K562 (cell line): ENCODE results near the gene HCN4. TPM values are rescaled to one million over a fixed set of nuclear protein-coding genes. Genes with fewer than 3 reads are reported as not detected.

ENCODE experiments used
- ATAC-seq: fragments of 200-7000 bp; cut with Tn5 transposase; 3 replicates; pipeline ENCODE4 v1.9.1; 2020; ENCODE audit warnings: moderate library complexity
- BruUV-seq: library from RNA; stranded (reverse); fragments of 400-500 nt; replicated peaks from 2 replicates; lab custom pipeline; 2021; lab: Mats Ljungman, UMichigan
- CTCF ChIA-PET: fragments of 300-600 bp; formaldehyde crosslinking; extraction: SDS; loops from one replicate; lab custom pipeline; 2021; ENCODE audit warnings: low intra/inter-chr PET ratio; lab: Yijun Ruan, JAX
- POLR2A ChIA-PET: fragments of 300-600, 350-650 bp; sonication (Branson Sonifier 250); formaldehyde crosslinking; extraction: SDS; loops from one replicate; lab custom pipeline; 2021; ENCODE audit warnings: antibody characterized with exemption, inconsistent platforms; lab: Yijun Ruan, JAX
- DNase-seq, 4 experiments: peaks; one replicate each; pipeline versions ENCODE4 v3.0.0 to v3.0.0-alpha.2; 2011 to 2018; ENCODE audit warnings: low spot score in 3 of 4, mixed read lengths in 3 of 4; ENCODE audit errors: extremely low read depth in 1 of 4
- FAIRE-seq: peaks from 2 replicates; lab custom pipeline; 2011; peaks lifted over from hg19 to GRCh38; lab: Jason Lieb, UNC
- H2AFZ ChIP-seq: 2 replicates; pipeline ENCODE4 v1.6.0; 2011; ENCODE audit warnings: low read depth, low read length, control low read depth, inconsistent platforms
- H3K27ac ChIP-seq: fragments of 200-600 bp; 3 replicates; pipeline ENCODE4 v1.8.0; 2011; ENCODE audit warnings: low read depth, mild to moderate bottlenecking, control low read depth, inconsistent platforms, low read length, moderate library complexity, mixed read lengths; ENCODE audit errors: extremely low read depth
- H3K27me3 ChIP-seq, 2 experiments: fragments of 300-600 bp in 1 of 2; 2 replicates in 1 of 2; 3 replicates in 1 of 2; pipeline versions ENCODE4 v1.6.0 to v1.8.0; 2011; ENCODE audit warnings: inconsistent platforms in 2 of 2, low read length in 2 of 2, mild to moderate bottlenecking in 1 of 2, mixed read lengths in 1 of 2, moderate library complexity in 1 of 2; ENCODE audit not compliant: control insufficient read depth in 2 of 2, insufficient read depth in 2 of 2
- H3K36me3 ChIP-seq: fragments of 300-600 bp; 3 replicates; pipeline ENCODE4 v1.8.0; 2011; ENCODE audit warnings: mild to moderate bottlenecking, low read length, inconsistent platforms; ENCODE audit not compliant: control insufficient read depth, insufficient read depth
- H3K4me1 ChIP-seq, 2 experiments: fragments of 200-600 bp in 1 of 2; replicated peaks in 1 of 2; 2 replicates in 1 of 2; 3 replicates in 1 of 2; pipeline versions ENCODE4 v1.5.1 to v1.8.0; 2011; ENCODE audit warnings: inconsistent platforms in 2 of 2, low read length in 2 of 2, mild to moderate bottlenecking in 1 of 2, mixed read lengths in 1 of 2, moderate library complexity in 1 of 2; ENCODE audit not compliant: control insufficient read depth in 2 of 2, insufficient read depth in 2 of 2
- H3K4me2 ChIP-seq: 2 replicates; pipeline ENCODE4 v1.6.1; 2011; ENCODE audit warnings: low read length, control low read depth, inconsistent platforms, mixed read lengths; ENCODE audit not compliant: insufficient read depth
- H3K4me3 ChIP-seq: fragments of 200-600 bp; sonication (generic), shearing (Covaris generic); 2 replicates; pipeline ENCODE4 v1.5.1; 2016; ENCODE audit warnings: control low read depth, inconsistent platforms
- H3K79me2 ChIP-seq: fragments of 200-600 bp; 3 replicates; pipeline ENCODE4 v1.8.0; 2011; ENCODE audit warnings: low read length, inconsistent platforms; ENCODE audit not compliant: control insufficient read depth, insufficient read depth
- H3K9ac ChIP-seq, 2 experiments: 2 replicates each; pipeline versions ENCODE4 v1.6.0 to v1.6.1; 2011; ENCODE audit warnings: low read depth in 2 of 2, low read length in 2 of 2, control low read depth in 1 of 2, inconsistent platforms in 1 of 2, mild to moderate bottlenecking in 1 of 2, mixed read lengths in 1 of 2; ENCODE audit not compliant: insufficient read depth in 1 of 2
- H3K9me1 ChIP-seq: one replicate; pipeline ENCODE4 v1.6.0; 2011; ENCODE audit warnings: inconsistent platforms, mild to moderate bottlenecking, low read length, moderate library complexity; ENCODE audit not compliant: control insufficient read depth, insufficient read depth
- H3K9me3 ChIP-seq: replicated peaks from 2 replicates; pipeline ENCODE4 v1.5.1; 2011; ENCODE audit warnings: low read depth, low read length, inconsistent platforms; ENCODE audit not compliant: control insufficient read depth, insufficient read depth
- H4K20me1 ChIP-seq: replicated peaks from 2 replicates; pipeline ENCODE4 v1.6.1; 2011; ENCODE audit warnings: low read length, inconsistent platforms, mixed read lengths; ENCODE audit not compliant: control insufficient read depth, insufficient read depth
- BRD4 ChIP-seq: fragments of 200-600 bp; sonication (generic); IDR thresholded peaks from 2 replicates; pipeline ENCODE4 v1.6.1; 2017; ENCODE audit warnings: inconsistent platforms
- ELK1 ChIP-seq: sonication (generic); formaldehyde crosslinking; IDR thresholded peaks from 2 replicates; pipeline ENCODE4 v1.8.1; 2022; ENCODE audit warnings: missing genetic modification reagents
- GATAD2A ChIP-seq: fragments of 450-650 bp; IDR thresholded peaks from 2 replicates; pipeline ENCODE4 v1.6.1; 2017
- GTF2F1 ChIP-seq: IDR thresholded peaks from 2 replicates; pipeline ENCODE4 v1.6.1; 2011; ENCODE audit warnings: low read depth, low read length, improper control_type of control experiment
- MAFF ChIP-seq: IDR thresholded peaks from 2 replicates; pipeline ENCODE4 v1.6.1; 2012; ENCODE audit warnings: low read length, improper control_type of control experiment
- MAZ ChIP-seq, 2 experiments: fragments of 450-650 bp in 1 of 2; sonication (generic) in 1 of 2; formaldehyde crosslinking; IDR thresholded peaks in 1 of 2; conservative IDR thresholded peaks in 1 of 2; 2 replicates each; pipeline versions ENCODE4 v1.4.0 to v1.5.0; 2020; ENCODE audit warnings: mild to moderate bottlenecking in 1 of 2, missing genetic modification reagents in 1 of 2
- PCBP1 ChIP-seq: fragments of 200-400 bp; formaldehyde crosslinking; IDR thresholded peaks from 2 replicates; pipeline ENCODE4 v1.6.1; 2018; ENCODE audit warnings: mild to moderate bottlenecking, low read depth, low read length; ENCODE audit not compliant: poor library complexity, severe bottlenecking
- PRMT5 ChIP-seq: sonication (generic); formaldehyde crosslinking; IDR thresholded peaks from 2 replicates; pipeline ENCODE4 v1.5.0; 2020; ENCODE audit warnings: missing genetic modification reagents
- SNRNP70 ChIP-seq: fragments of 200-400 bp; formaldehyde crosslinking; optimal IDR thresholded peaks from 2 replicates; pipeline ENCODE3; 2017; ENCODE audit warnings: low read depth, low read length
- ZNF316 ChIP-seq: fragments of 450-650 bp; IDR thresholded peaks from 2 replicates; pipeline ENCODE4 v1.6.1; 2016
- ZNF436 ChIP-seq: fragments of 250-450, 450-650 bp; sonication (Bioruptor Pico); formaldehyde crosslinking; IDR thresholded peaks from 2 replicates; pipeline ENCODE4 v1.7.0; 2020; ENCODE audit warnings: mild to moderate bottlenecking
- WGBS: fragments of 100-300 bp; shearing (Covaris generic); methylation state at CpG from one replicate; pipeline ENCODE4 v1.1.6; 2016; ENCODE audit warnings: low coverage, mixed read lengths; ENCODE audit not compliant: insufficient coverage; ENCODE audit errors: missing lambda C conversion rate; 5-methylcytosine and 5-hydroxymethylcytosine counted together
- in situ Hi-C: fragments of 300-500 bp; cut with MboI; formaldehyde crosslinking; loops from 4 replicates; pipeline ENCODE4 v1.15.0; 2018; ENCODE audit warnings: inconsistent platforms, mixed read lengths
- intact Hi-C: fragments of 100-400 bp; cut with micrococcal nuclease; formaldehyde crosslinking; loops from 2 replicates; pipeline ENCODE4 v1.14.2; 2022
- polyA plus RNA-seq, 8 experiments: library from polyadenylated mRNA; depleted of rRNA in 4 of 8; stranded (reverse) in 5 of 8; unstranded in 3 of 8; fragments of >200 nt; fragmentation: Nextera tagmentation in 2 of 8; fragmentation: Illumina TruSeq in 1 of 8; extraction: Ambion mirVana in 2 of 8; extraction: Trizol in 1 of 8; gene quantifications; 2 replicates each; pipeline versions ENCODE4 v1.2.1 to v1.2.3, GENCODE V29; 2011 to 2014; ENCODE audit warnings: inconsistent platforms in 1 of 8, missing spikeins in 1 of 8
- total RNA-seq, 7 experiments: library from RNA; depleted of rRNA in 6 of 7; stranded (reverse); fragments of >200 nt in 6 of 7; fragmentation: Illumina TruSeq in 2 of 7; extraction: Trizol in 2 of 7; gene quantifications; 2 replicates each; pipeline versions ENCODE4 v1.2.1 to v1.2.3, GENCODE V29; 2011 to 2021; ENCODE audit warnings: low replicate concordance in 1 of 7
- TF ChIP-seq, protein P1 (sequence below): sonication (generic); formaldehyde crosslinking; IDR thresholded peaks from 2 replicates; pipeline ENCODE4 v1.8.1; 2023; ENCODE audit warnings: mild to moderate bottlenecking, missing genetic modification reagents, moderate library complexity
- TF ChIP-seq, protein P2 (sequence below), 2 experiments: IDR thresholded peaks; 2 replicates each; pipeline ENCODE4 v1.6.1; 2012; ENCODE audit warnings: improper control_type of control experiment in 2 of 2, low read depth in 2 of 2, low read length in 2 of 2, borderline replicate concordance in 1 of 2

Gene HCN4
- total and polyA plus RNA-seq, 9 of the 15 experiments (the other 6 are each of a cell fraction or from before 2014, with no cell fraction given): not detected

GRCh38 chr15:73273181-73274002 lies 95.4 kb downstream of the HCN4 start (continued):
- TF ChIP-seq PRMT5 (CRISPR knock-in tag): no peak
- TF ChIP-seq BRD4: no peak
- TF ChIP-seq MAFF: no peak
- TF ChIP-seq, protein P1, sequence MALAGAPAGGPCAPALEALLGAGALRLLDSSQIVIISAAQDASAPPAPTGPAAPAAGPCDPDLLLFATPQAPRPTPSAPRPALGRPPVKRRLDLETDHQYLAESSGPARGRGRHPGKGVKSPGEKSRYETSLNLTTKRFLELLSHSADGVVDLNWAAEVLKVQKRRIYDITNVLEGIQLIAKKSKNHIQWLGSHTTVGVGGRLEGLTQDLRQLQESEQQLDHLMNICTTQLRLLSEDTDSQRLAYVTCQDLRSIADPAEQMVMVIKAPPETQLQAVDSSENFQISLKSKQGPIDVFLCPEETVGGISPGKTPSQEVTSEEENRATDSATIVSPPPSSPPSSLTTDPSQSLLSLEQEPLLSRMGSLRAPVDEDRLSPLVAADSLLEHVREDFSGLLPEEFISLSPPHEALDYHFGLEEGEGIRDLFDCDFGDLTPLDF (CRISPR knock-in tag): no peak
- TF ChIP-seq, all 486 proteins: peak for 10

- Histone ChIP-seq H4K20me1 (no peaks in the 10 kb centered on the region), H3K27me3 (no peaks in the 10 kb centered on the region; a peak in 1 of 5 replicates), H3K36me3 (no peaks in the 10 kb centered on the region), H3K4me2 (no peak overlapping the region), H3K4me3 (no peak overlapping the region), H3K9ac (no peak overlapping the region), H3K9me3 (no peaks in the 10 kb centered on the region), H3K4me1 (no peaks in the 10 kb centered on the region), H2AFZ (no peak overlapping the region), H3K79me2 (no peaks in the 10 kb centered on the region), H3K27ac (no peak overlapping the region), H3K9me1 (no peaks in the 10 kb centered on the region)
- DNase-seq (no peak), FAIRE-seq (no peak), ATAC-seq (no peak)
- POLR2A ChIA-PET: no interaction called here
- intact Hi-C loops: loop anchor here (5.0 kb wide), 1 partner anchor 668 kb away; no protein-coding TSS in a partner anchor
- WGBS: 1% methylated on average over 3 of the region's 3 CpGs
- CTCF ChIA-PET: interaction anchor here (0.7 kb wide), 1 partner anchor 487 kb away, joined by 3 read pairs; no protein-coding TSS in a partner anchor
- in situ Hi-C loops: loop anchor here (25.0 kb wide), 1 partner anchor 958 kb away; the partner anchor contains the start of gene CELF6
- BruUV-seq: no TSS peak
- no peak for TF ChIP-seq ELK1 (CRISPR knock-in tag)
- TF ChIP-seq GATAD2A: no peak
- TF ChIP-seq PCBP1: no peak
- no peak for TF ChIP-seq SNRNP70
- TF ChIP-seq, protein P2, sequence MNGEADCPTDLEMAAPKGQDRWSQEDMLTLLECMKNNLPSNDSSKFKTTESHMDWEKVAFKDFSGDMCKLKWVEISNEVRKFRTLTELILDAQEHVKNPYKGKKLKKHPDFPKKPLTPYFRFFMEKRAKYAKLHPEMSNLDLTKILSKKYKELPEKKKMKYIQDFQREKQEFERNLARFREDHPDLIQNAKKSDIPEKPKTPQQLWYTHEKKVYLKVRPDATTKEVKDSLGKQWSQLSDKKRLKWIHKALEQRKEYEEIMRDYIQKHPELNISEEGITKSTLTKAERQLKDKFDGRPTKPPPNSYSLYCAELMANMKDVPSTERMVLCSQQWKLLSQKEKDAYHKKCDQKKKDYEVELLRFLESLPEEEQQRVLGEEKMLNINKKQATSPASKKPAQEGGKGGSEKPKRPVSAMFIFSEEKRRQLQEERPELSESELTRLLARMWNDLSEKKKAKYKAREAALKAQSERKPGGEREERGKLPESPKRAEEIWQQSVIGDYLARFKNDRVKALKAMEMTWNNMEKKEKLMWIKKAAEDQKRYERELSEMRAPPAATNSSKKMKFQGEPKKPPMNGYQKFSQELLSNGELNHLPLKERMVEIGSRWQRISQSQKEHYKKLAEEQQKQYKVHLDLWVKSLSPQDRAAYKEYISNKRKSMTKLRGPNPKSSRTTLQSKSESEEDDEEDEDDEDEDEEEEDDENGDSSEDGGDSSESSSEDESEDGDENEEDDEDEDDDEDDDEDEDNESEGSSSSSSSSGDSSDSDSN (IDR thresholded peaks at IDR 0.05; ENCODE audit: borderline replicate concordance in 1 of 2, low read depth in 2 of 2, low read length in 2 of 2): no peak
- TF ChIP-seq GTF2F1: no peak
- TF ChIP-seq ZNF436 (CRISPR knock-in tag): no peak
- peak; percentile 95 for TF ChIP-seq ZNF316
- no peak for TF ChIP-seq MAZ (CRISPR knock-in tag; conservative IDR thresholded peaks at IDR 0.05 in 1 of 2, IDR thresholded peaks at IDR 0.05 in 1 of 2)
Measured at GRCh38 chr15:73270366-73271097, 98.2 kb downstream of the HCN4 start.
